HEK293T (cell line): ENCODE data around the gene ARHGDIB.

ENCODE experiments used
- BHLHE40 ChIP-seq: fragments of 450-650 bp; IDR thresholded peaks from 2 replicates; pipeline ENCODE4 v1.6.1; 2016; ENCODE audit warnings: mild to moderate bottlenecking, moderate library complexity, borderline replicate concordance
- ELF4 ChIP-seq: fragments of 450-650 bp; IDR thresholded peaks from 2 replicates; pipeline ENCODE4 v1.6.1; 2017; ENCODE audit warnings: antibody characterized with exemption
- NFRKB ChIP-seq: fragments of 450-650 bp; IDR thresholded peaks from 2 replicates; pipeline ENCODE4 v1.6.1; 2016; ENCODE audit warnings: mild to moderate bottlenecking, moderate library complexity
- SP1 ChIP-seq: fragments of 450-650 bp; IDR thresholded peaks from 2 replicates; pipeline ENCODE4 v1.6.1; 2017
- TARDBP ChIP-seq: fragments of 450-650 bp; IDR thresholded peaks from 2 replicates; pipeline ENCODE4 v1.6.1; 2016

DNA sequence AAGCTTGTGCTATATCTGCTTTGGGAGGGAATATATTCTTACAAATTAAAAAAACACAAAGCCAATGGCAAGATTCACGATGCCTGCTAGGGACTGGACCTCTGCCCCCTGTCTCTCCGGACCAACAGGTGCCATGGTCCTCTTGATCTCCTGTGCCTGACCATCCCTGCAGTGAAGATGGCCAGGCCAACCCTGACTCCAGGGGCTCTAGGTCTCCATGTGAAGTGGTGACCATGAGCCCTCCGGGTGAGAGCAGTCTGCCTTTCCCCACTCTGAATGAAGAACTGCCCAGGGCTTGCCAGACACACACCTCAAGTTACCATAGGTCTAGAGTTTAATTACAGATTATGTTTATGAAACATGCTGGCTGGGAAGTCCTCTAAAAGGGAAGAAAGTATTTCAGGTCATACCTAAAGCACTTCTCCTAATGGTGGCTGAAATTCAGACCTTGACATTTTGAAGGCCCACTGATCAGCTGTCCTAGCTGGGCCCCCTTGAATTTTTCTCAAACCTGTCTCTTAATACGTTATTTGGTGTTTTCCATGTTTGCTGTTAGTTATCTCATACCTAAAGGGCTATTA is 1.4 kb downstream of the ARHGDIB start:
- no peak for TF ChIP-seq ELF4
- TF ChIP-seq NFRKB, result no peak
- no peak for TF ChIP-seq BHLHE40
- TF ChIP-seq SP1, result no peak
- TF ChIP-seq TARDBP, result no peak
